Loucy (cell line): ENCODE results near the gene SERINC2.
A peak's percentile ranks its signal among the peaks of the same experiment; 100 is the strongest.

Source experiments
- H2AFZ ChIP-seq: fragments of 200-600 bp; sonication (generic); 2 replicates; pipeline ENCODE4 v1.6.0; 2016; ENCODE audit warnings: antibody characterized with exemption, mild to moderate bottlenecking, low read length, moderate library complexity
- H3F3A ChIP-seq: fragments of 200-600 bp; 2 replicates; pipeline ENCODE4 v1.6.0; 2016; ENCODE audit warnings: antibody characterized with exemption, low read depth, mild to moderate bottlenecking
- H3K27me3 ChIP-seq: fragments of 200-600 bp; sonication (generic); 2 replicates; pipeline ENCODE4 v1.6.1; 2014; ENCODE audit warnings: low read length, mild to moderate bottlenecking; ENCODE audit not compliant: insufficient read depth, poor library complexity, severe bottlenecking
- H3K36me3 ChIP-seq: fragments of 200-600 bp; sonication (generic); 2 replicates; pipeline ENCODE4 v1.6.1; 2016; ENCODE audit warnings: low read length; ENCODE audit not compliant: insufficient read depth
- H3K4me1 ChIP-seq: fragments of 200-600 bp; sonication (generic); 2 replicates; pipeline ENCODE4 v1.5.1; 2014; ENCODE audit warnings: low read length, mild to moderate bottlenecking; ENCODE audit not compliant: insufficient read depth, poor library complexity, severe bottlenecking
- H3K4me2 ChIP-seq: fragments of 200-600 bp; sonication (generic); 2 replicates; pipeline ENCODE4 v1.6.0; 2014; ENCODE audit warnings: antibody characterized with exemption, low read length, low read depth, mild to moderate bottlenecking; ENCODE audit not compliant: poor library complexity, severe bottlenecking
- H3K4me3 ChIP-seq: fragments of 200-600 bp; sonication (generic); 2 replicates; pipeline ENCODE4 v1.5.1; 2014; ENCODE audit warnings: low read length, mild to moderate bottlenecking, mixed read lengths; ENCODE audit not compliant: poor library complexity, severe bottlenecking
- H3K79me2 ChIP-seq: fragments of 200-600 bp; sonication (generic); 2 replicates; pipeline ENCODE4 v1.6.1; 2014; ENCODE audit warnings: low read length; ENCODE audit not compliant: insufficient read depth
- H3K9ac ChIP-seq: fragments of 200-600 bp; sonication (generic); 2 replicates; pipeline ENCODE4 v1.6.0; 2014; ENCODE audit warnings: mild to moderate bottlenecking, low read depth, low read length, moderate library complexity; ENCODE audit not compliant: poor library complexity, severe bottlenecking
- H3K9me2 ChIP-seq: fragments of 200-600 bp; sonication (generic); replicated peaks from 2 replicates; pipeline ENCODE4 v1.6.1; 2016; ENCODE audit warnings: low read depth, low read length, mixed read lengths
- H3K9me3 ChIP-seq: fragments of 200-600 bp; sonication (generic); 2 replicates; pipeline ENCODE4 v1.6.1; 2014; ENCODE audit warnings: mild to moderate bottlenecking, antibody characterized with exemption, low read length, low read depth; ENCODE audit not compliant: insufficient read depth
- H4K20me1 ChIP-seq: fragments of 200-600 bp; sonication (generic); 2 replicates; pipeline ENCODE4 v1.6.0; 2014; ENCODE audit warnings: antibody characterized with exemption, low read length, mild to moderate bottlenecking; ENCODE audit not compliant: insufficient read depth, poor library complexity, severe bottlenecking
- CTCF ChIP-seq: fragments of 200-600 bp; sonication (generic); conservative IDR thresholded peaks from 2 replicates; pipeline ENCODE4 v1.5.1; 2014; ENCODE audit warnings: mild to moderate bottlenecking, antibody characterized with exemption, low read length
- EZH2phosphoT487 ChIP-seq: fragments of 200-600 bp; IDR thresholded peaks from 2 replicates; pipeline ENCODE4 v1.6.1; 2018; ENCODE audit warnings: antibody characterized with exemption, mild to moderate bottlenecking, moderate library complexity, borderline replicate concordance

The SERINC2 gene

GRCh38 chr1:31396633-31397351, 16.2 kb upstream of the SERINC2 start:
- Histone ChIP-seq H3K27me3 (no peaks in the 10 kb centered on the region), H3K9me2 (no peaks in the 10 kb centered on the region), H3K4me2 (no peak overlapping the region), H3K9me3 (no peaks in the 10 kb centered on the region), H3F3A (no peaks in the 10 kb centered on the region), H3K36me3 (no peaks in the 10 kb centered on the region), H3K4me3 (no peak overlapping the region), H3K79me2 (no peaks in the 10 kb centered on the region), H4K20me1 (no peaks in the 10 kb centered on the region), H3K4me1 (peaks cover 13% of the 10 kb centered on the region), H3K9ac (no peak overlapping the region), H2AFZ (no peak overlapping the region)
- TF ChIP-seq CTCF: peak; percentile 81
- no peak for TF ChIP-seq EZH2phosphoT487

GRCh38 chr1:31397360-31398095, 15.5 kb upstream of the SERINC2 start:
- Histone ChIP-seq H3K4me3 (no peak overlapping the region), H3F3A (no peaks in the 10 kb centered on the region), H3K9me2 (no peaks in the 10 kb centered on the region), H3K27me3 (no peaks in the 10 kb centered on the region), H3K79me2 (no peaks in the 10 kb centered on the region), H3K4me2 (no peak overlapping the region), H3K4me1 (peaks cover 13% of the 10 kb centered on the region), H3K9ac (no peak overlapping the region), H3K9me3 (no peaks in the 10 kb centered on the region), H3K36me3 (no peaks in the 10 kb centered on the region), H4K20me1 (no peaks in the 10 kb centered on the region), H2AFZ (no peak overlapping the region)
- TF ChIP-seq EZH2phosphoT487: no peak

- no peaks in the 10 kb centered on the region for H4K20me1 ChIP-seq
- TF ChIP-seq EZH2phosphoT487: no peak
- H3K9me3 ChIP-seq: no peaks in the 10 kb centered on the region
- no peak overlapping the region for H3K4me3 ChIP-seq
- no peaks in the 10 kb centered on the region for H3K36me3 ChIP-seq
- no peaks in the 10 kb centered on the region for H3F3A ChIP-seq
- no peaks in the 10 kb centered on the region for H3K27me3 ChIP-seq
- H2AFZ ChIP-seq: no peak overlapping the region
- no peak overlapping the region for H3K9ac ChIP-seq
- no peaks in the 10 kb centered on the region for H3K79me2 ChIP-seq
- no peak overlapping the region for H3K4me2 ChIP-seq
- H3K4me1 ChIP-seq: peaks cover 13% of the 10 kb centered on the region
- H3K9me2 ChIP-seq: no peaks in the 10 kb centered on the region
These were observed 14.8 kb upstream of the SERINC2 start for GRCh38 chr1:31398246-31398645.

GRCh38 chr1:31399976-31400375, 13.0 kb upstream of the SERINC2 start:
- Histone ChIP-seq H3K9ac (no peak overlapping the region), H3K4me2 (no peak overlapping the region), H2AFZ (no peak overlapping the region), H3F3A (no peaks in the 10 kb centered on the region), H4K20me1 (no peaks in the 10 kb centered on the region), H3K9me3 (no peaks in the 10 kb centered on the region), H3K4me1 (peaks cover 7% of the 10 kb centered on the region), H3K9me2 (no peaks in the 10 kb centered on the region), H3K36me3 (no peaks in the 10 kb centered on the region), H3K4me3 (no peak overlapping the region), H3K27me3 (no peaks in the 10 kb centered on the region), H3K79me2 (no peaks in the 10 kb centered on the region)
- TF ChIP-seq CTCF (no peak), EZH2phosphoT487 (no peak)
